DMS79 (cell line): ENCODE measurements around the gene FLVCR2.

Source experiments
- DNase-seq: peaks from one replicate; lab custom pipeline; 2025; lab: John Stamatoyannopoulos, UW

FLVCR2 gene, protein sequence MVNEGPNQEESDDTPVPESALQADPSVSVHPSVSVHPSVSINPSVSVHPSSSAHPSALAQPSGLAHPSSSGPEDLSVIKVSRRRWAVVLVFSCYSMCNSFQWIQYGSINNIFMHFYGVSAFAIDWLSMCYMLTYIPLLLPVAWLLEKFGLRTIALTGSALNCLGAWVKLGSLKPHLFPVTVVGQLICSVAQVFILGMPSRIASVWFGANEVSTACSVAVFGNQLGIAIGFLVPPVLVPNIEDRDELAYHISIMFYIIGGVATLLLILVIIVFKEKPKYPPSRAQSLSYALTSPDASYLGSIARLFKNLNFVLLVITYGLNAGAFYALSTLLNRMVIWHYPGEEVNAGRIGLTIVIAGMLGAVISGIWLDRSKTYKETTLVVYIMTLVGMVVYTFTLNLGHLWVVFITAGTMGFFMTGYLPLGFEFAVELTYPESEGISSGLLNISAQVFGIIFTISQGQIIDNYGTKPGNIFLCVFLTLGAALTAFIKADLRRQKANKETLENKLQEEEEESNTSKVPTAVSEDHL

DNA sequence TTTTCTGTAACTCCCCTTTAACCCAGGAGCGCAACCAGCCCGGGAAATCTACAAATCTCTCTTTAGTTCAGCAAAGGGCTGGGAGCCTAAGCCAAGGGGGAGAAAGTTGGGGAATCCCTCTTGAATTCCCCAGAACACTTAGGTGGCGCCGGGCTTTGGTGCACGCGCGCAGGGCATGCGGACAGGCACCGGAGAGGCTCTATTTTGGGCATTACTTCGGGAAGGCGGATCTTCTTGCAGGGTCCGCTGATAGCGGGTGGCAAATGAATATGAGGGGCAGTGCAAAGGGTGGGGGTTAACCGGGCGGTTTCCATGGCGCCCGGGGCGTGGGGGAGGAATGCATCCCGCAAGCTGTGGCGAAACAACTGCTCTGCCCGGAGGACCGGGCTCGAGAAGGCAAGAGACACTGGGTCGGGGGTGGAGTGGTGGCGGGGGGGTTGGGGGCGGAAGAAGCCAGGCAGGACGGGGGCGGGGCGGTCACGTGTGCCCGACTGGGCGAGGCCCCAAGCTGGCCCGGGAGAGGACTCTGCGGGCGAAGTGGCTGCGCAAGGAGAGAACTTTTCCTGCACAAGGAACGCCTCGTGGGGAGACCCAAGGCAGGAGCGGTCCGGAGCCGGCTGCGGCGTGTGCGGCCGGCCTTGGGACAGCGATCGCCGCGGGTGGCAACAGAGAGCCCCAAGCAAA lies at the start of gene FLVCR2:
TSS of gene FLVCR2 (plus strand) at position 519 of the 684 bp plus-strand sequence. CDS start 353 bp downstream, outside the sequence.
- DNase-seq, result peak; percentile 51

DNA sequence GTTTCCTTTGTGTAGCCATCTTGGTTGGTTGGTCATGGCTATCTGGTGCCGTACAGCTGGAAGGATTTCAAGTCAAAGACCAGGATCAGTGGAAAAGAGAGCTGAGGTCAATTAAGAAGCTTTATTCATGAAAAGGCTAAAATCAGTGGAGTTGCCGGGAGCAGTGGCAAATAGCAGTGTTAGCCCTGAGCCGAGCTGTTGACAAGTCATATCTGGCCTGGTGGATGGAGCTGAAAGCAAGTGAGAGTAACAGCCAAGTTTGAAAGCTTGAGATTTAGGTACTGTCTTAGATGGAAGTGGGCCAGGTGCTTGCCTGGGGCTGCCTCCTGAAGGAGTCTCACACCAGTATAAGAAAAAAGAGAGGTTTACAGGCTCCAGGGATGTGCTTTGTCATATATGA lies 47.2 kb upstream of the FLVCR2 start:
- DNase-seq, result no peak

DNA sequence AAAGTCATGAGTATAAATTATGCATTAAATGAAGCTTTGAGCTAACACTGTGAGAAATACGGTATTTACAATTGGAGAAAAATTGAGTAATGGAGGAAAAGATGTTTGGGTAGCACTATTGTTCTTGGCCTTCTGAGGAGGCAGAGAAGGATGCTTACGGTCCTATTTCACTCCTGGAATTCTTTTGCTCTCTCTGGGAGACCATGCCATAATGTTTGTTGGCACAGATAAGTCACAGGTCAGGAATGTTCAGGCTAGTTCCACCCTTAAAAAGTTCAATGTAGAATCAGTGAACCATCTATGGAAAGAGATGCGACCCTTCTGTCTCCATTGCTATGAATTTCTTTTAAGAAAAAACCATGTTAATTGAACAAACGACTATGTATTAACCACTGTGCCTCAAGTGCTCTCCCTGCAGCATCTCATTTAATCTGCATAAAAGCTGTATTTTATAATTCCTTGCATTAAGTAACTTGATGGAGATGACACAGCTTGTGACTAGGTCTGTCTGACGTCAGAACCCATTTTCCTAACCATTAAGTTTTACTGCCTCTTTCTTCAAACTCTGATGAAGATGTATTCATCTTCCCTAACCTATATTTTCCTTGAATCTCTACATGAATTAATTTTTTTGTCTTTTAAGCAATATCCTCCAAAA lies 46.6 kb upstream of the FLVCR2 start:
- DNase-seq, result no peak

DNA sequence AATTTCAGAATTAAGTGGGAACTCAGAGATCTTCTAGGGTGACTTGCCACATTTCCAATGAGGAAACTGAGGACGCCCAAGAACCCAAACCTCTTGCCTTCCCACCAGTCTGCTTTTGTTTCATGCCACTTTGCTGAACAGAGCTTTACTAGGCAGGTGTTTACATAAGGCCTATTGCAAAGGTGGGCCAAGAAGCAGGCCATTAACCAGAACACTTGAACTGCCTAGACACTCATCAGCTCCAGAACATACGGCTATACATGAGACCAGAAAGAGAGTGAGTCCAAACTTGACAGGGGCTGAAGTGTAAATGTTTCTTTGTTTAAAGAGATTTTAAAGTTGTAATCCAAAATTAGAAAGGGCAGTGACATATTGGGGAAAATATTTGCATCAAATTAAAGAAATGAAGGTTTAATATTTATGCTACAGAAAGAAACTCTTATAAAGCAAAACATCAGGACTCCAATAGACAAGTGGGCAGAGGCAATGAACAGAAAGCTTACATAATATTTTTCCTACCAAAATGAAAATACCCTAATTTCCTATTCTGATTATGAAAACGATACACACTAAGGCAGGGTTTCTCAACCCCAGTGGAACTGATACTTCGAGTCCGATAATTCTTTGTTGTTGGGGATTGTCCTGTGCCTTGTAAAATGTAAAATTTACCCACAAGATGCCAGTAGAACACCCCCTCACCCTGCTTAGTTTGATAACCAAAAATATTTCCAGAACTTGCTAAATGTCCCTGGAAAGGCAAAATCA lies 44.4 kb upstream of the FLVCR2 start:
- DNase-seq, result peak; percentile 28

DNA sequence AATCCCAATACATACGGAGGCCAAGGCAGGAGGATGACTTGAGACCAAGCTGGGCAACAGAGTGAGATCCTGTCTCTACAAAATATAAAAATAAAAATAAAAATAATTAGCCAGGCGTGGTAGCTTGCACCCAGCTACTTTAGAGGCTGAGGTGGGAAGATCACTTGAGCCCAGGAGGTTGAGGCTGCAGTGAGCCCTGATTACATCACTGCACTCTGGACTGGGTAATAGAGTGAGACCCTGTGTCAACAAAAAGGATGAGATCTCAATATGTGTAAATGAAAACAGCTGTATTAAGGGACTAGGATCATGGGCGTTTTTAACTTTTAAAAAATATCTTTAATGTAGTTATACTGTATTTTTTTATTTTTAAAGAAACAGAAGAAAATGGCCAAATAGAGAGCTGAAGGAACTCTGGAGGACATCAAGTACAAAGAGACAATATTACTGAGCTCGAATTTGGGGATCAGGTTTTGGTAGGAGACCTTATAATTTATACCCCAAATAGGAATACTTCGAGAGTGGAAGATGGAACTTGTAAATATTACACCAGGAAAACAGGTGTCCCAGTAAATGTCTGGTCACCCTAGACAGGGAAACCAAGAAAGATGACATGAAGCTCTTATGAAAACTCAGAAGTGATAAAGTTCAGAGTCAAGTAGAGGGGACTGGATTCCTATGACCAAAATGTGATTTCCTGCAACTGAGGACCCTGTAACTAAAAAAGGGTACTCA lies 43.1 kb upstream of the FLVCR2 start:
- no peak for DNase-seq

DNA sequence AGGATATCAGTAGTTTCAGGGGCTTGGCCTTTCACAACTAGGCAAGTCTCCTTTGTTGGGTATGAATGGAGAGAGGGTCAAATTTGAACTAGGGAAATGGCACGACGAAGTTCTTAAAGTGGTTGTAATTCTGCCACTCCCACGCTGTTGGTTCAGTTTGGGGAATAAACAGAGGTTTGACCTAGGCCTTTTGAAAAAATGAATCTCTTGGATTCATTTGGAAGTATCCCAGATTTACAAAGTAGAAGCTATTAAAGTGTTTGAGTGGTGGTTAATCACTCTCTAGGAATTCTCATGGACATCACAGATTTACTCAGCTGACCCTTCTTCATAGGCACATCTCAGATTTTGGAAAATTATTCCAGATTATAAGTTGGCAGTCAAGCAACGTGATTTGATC lies 41.3 kb upstream of the FLVCR2 start:
- no peak for DNase-seq

DNA sequence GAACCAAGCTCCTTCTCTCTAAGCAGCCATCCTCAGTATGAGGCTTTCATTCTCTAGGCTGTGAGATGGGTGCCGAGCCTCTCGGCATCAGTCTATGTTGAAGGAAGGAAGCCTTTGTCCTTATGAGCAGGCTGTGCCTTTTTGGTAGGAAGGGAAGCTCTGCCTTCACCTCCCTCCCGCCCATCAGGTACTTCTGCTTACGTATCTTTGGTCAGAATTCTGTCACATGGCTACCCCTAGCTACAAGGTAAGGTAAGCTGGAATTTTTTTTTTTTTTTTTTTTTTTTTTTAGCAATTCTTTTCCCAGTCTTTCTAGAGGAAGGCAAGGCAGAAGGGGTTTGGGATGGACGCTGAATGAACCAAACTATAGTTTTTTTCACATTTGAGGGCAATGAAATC lies 39.3 kb upstream of the FLVCR2 start:
- no peak for DNase-seq

DNA sequence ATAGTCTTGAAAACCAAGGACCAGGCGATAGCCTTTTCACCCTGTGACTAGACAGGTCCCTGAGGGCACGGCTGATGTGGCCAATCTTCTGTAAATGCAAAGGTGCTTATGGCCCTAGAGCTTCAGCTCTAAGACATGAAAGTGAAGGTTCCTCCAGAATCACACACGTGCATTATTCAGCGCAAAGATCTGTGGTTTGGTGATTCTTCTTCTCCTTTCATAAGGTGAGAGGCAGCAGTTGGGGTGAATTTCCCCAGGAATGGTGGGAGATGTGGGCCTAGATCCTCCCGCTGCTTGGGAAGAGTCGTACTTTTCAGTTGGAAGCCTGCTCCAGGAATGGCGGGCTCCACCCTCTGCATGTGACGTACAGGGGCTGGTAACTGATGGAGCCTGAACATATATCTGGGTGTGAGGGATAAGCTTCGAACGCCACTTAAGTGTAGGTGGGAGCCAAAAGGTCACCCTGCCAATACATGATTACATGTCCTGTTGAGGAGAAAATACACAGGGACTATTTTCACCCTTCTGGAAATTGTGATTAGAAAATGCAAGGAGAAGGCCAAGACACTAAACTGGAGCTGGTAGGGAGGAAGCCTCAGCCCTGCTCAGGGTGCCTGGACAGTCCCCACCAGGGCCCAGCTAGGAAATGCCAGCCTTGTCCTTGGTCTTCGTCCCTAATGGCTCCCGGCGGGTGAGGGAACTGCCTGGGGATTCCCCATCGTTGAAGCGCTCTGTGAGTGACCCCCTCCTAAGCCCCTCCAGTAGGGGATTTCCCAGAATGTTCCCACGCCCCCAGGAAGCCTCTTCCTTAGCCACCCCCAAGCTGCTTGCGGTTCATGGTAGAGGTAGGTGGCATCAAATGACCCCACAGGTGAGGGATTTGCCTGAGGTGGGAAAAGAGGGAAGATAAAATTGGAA lies 38.6 kb upstream of the FLVCR2 start:
- no peak for DNase-seq

DNA sequence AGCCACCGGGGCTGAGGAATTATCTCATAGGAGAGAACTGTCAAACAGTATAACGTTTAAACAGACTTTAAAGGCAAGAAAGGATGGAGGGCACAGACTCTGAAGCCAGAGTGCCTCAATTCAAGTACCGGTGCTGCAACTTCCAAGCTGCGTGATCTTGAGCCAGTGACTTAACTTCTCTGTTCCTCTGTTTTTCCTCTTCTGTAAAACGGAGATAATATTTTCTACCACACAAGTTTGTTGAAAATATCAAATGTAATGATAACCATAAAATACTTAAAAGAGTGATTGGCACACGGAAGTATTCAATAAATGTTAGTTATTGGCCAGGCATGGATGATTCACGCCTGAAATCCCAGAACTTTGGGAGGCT lies 38.0 kb upstream of the FLVCR2 start:
- no peak for DNase-seq

DNA sequence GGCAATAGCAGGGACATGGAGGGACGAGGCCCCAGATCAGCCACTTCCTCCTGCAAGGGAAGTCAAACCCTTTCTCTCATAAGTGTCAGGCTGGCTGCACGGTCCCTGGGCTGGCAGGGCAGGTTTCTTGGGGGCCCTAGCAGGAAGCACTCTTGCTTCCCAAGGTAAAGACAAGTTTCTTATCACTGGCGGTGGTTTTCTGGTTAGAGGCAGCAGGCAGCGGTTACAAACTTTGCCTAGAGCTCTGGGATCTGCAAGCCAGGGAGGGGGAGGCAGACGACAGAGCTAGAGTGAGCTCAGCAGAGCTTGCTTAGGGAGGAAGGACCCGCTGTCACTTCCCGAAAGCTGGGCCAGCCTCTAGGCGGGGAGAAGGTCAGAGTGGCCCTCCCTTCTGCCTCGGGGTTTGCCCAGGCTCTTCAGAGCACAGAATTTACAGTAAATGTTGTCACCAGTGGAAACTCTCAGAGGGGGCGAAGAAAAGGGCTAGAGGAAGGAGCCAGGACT lies 35.8 kb upstream of the FLVCR2 start:
- no peak for DNase-seq

DNA sequence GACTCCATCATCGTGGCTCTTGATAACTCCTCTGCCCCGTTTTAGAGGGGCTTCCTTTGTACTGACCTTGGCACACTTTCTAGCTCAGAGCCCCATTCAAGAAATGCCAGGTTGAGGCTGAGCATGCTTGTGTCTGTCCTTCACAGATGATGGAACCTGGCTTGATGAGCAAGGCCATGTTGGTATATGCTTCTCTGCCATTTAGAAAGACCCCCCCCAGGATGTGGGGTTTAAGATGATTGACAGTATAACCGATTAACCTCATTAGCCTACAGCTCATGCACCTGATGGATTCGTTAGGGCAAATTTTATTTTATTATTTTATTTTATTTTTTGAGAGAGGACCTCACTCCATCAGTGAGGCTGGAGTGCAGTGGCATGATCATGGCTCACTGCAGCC lies 35.2 kb upstream of the FLVCR2 start:
- DNase-seq, result no peak

DNA sequence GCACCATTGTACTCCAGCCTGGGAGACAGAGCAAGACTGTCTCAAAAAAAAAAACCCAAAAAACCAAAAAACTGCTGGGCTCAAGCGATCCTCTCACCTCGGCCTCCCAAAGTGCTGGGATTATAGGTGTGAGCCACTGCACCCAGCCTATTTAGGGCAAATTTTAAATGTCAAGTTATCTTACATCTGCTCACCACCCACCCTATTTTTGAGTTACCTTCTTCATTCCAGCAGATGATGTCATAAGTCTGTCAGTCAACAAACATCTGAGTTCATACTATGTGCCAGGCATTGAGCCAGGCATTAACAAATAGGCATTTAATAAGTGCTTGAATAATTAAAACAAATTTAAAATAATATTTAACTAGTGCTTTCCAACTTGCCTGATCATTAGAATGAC lies 34.6 kb upstream of the FLVCR2 start:
- no peak for DNase-seq

DNA sequence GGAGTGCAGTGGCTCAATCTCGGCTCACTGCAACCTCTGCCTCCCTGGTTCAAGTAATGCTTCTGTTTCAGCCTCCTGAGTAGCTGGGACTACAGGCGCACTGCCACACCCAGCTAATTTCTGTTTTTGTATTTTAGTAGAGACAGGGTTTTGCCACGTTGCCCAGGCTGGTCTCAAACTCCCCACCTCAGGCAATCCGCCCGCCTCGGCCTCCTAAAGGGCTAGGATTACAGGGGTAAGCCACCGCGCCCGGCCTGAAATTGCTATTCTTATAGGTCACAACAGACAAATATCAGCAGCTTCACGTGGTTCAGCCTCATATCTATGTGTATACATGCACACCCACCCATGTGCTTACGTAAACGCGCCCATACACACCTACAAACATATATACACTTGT lies 32.5 kb upstream of the FLVCR2 start:
- DNase-seq, result no peak

DNA sequence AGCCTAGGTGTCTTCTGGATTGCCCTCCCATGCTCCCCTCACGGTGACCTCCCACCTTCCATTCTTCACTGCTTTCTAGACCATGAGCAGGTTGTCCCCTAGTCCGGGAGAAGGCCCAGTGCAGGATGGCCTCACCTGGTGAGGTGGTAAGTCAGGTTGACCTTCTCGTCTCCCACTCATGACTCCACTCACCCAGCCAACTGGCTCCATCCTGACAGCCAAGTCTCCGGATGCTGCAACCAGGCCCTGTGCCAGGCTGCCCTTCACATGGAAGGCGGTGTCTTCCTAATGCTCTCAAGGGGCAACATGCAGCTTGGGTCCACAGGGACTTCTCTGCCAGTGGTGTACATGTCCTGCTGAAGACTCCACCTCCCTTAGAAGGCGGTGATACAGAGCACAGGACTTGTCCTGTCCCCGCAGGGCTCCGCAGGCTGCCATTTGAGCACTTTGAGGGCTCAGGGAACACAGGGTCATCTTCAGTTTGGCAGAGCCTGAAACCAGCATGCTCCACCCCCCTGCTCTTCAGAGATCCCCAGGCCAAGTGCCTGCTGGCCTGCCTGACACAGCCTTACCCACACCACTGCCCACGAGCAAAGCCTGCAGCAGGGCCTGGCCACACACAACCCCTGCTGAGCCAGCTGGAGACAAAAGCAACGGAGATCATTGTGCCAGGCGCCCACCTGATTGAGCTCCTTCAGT lies 30.7 kb upstream of the FLVCR2 start:
- DNase-seq, result no peak

DNA sequence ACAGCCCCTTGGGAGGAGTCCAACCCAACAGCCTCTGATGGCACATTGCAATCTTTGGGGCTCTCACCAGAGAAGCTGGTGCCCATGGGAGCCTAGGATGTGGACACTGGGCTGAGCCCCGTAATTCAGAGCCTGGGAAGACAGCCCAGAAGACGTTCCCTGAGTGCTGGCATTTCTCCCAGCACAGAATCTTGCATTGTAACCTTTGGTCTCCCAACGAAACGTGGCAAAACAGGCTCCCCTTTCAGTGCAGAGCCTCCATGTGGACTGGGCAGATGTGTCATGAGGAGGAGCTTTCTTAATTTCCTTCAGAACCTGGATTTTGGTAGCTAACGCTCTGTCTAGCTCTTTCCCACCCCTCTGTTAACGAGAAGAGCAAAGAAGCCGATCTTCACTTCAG lies 29.9 kb upstream of the FLVCR2 start:
- no peak for DNase-seq

DNA sequence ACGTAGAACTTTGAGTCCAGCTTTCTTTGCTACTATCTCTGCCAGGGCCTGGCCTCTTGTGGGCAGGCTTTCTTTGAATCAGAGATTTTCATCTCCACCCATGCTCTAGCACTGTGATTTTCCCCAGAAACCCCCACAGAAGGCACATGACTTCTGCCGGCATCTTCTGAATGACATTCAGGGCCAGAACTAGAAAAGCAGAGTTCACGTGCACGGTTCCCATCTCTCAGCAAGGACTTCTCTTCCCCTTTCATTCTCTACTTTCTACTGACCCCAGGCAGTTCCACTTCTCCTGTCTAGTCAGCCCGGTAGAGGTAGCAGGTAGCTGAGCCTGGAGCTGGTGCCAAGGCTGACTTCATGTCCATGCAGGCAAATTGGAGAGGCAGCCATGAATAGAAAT lies 29.3 kb upstream of the FLVCR2 start:
- DNase-seq, result no peak

DNA sequence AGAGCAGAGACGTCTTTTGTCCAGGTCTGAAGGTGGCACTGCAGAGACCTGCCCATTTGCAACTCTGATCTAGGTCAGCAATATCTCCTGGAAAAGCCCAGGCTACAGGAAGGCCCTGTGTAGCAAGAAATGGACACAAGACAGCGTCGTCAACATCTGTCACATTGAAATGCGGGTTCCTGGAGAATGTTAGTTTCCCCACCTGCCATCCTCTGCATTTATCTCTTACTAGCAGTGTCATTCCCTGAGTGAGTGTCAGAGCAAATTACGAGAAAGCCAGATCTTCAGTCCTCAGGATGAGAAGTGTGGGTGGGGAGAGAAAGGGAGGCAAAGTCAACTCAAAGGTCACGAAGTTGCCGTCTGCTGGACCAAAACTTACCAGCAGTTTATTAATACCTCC lies 27.4 kb upstream of the FLVCR2 start:
- DNase-seq, result no peak

DNA sequence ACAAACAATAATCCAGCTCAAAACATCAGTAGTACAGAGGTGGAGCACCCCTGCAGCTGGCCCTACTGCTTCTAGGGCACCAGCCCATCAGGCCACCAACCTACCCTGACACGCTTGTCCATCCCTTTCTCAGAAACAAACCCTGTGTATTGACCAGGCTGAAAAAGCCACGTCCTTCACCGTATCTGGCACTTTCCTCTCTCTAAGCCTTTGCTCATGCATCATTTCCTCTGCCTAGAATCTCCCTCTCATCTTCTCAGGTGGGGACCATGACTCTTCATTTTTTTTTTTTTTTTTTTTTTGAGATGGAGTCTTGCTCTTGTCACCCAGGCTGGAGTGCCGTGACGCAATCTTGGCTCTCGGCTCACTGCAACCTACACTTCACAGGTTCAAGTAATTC lies 25.3 kb upstream of the FLVCR2 start:
- DNase-seq, result no peak

DNA sequence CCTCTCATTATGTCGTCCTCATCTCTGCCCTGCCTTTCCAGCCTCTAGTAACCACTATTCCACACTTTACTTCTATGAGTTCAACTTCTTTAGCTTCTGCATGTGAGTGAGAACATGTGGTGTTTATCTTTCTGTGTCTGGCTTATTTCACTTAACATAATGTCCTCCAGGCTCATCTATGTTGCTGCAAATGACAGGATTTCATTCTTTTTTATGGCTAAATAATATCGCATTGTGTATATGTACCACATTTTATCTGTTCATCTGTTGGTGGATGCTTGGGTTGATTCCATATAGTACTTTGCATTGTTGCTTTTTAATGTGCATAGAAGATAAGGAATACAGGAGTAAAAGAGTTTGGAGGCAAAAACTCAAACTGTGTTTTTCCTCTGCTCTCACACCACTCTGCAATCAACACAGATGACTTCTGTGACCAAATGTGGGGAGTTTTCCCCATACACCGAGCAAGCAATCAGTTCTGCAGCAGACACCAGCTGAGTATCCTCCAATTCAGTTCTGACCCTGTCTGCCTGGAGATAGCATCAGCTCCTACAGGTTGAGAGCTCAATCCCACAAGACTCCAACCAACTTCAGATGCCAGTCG lies 24.6 kb upstream of the FLVCR2 start:
- DNase-seq, result no peak
